Cardiac muscle cell (in vitro differentiated cells and primary cell): ENCODE measurements around the gene CPNE8. TPM values are rescaled to one million over a fixed set of nuclear protein-coding genes. Genes with fewer than 3 reads are reported as not detected.

ENCODE experiments used
- DNase-seq, 2 donors: peaks; one replicate each; pipeline versions ENCODE4 v3.0.0 to v3.0.0-alpha.2; 2010 to 2017; ENCODE audit warnings: low read depth in 1 of 2, low spot score in 1 of 2
- H3K27ac ChIP-seq: fragments of 200-600 bp; sonication (generic); 2 replicates; pipeline ENCODE4 v1.5.1; 2016
- H3K27me3 ChIP-seq: fragments of 200-600 bp; sonication (generic); 2 replicates; pipeline ENCODE4 v1.6.0; 2016; ENCODE audit warnings: control low read depth
- H3K36me3 ChIP-seq: fragments of 200-600 bp; sonication (generic); 2 replicates; pipeline ENCODE4 v1.5.1; 2016; ENCODE audit warnings: control low read depth
- H3K4me1 ChIP-seq: fragments of 200-600 bp; sonication (generic); 2 replicates; pipeline ENCODE4 v1.8.1; 2017; ENCODE audit warnings: low read depth, mild to moderate bottlenecking, mixed run types
- H3K4me3 ChIP-seq: fragments of 200-600 bp; sonication (generic); 2 replicates; pipeline ENCODE4 v1.5.1; 2016; ENCODE audit warnings: mild to moderate bottlenecking
- H3K9me3 ChIP-seq: fragments of 200-600 bp; sonication (generic); 2 replicates; pipeline ENCODE4 v1.5.1; 2017; ENCODE audit warnings: low read depth, mild to moderate bottlenecking, control low read depth
- CTCF ChIP-seq: IDR thresholded peaks from 2 replicates; pipeline ENCODE4 v1.5.1; 2012; ENCODE audit warnings: low read depth, mild to moderate bottlenecking, low read length
- polyA plus RNA-seq: library from polyadenylated mRNA; unstranded; fragments of >200 nt; fragmentation: Nextera tagmentation; extraction: Ambion mirVana; gene quantifications from 2 replicates; pipeline ENCODE4 v1.2.1, GENCODE V29; 2016
- total RNA-seq: library from RNA; depleted of rRNA; stranded (reverse); fragments of >200 nt; gene quantifications from 2 replicates; pipeline ENCODE4 v1.2.3, GENCODE V29; 2016

Gene CPNE8
- total and polyA plus RNA-seq, 2 experiments from 2014 or later: 0.12 to 0.60 TPM

GRCh38 chr12:38932320-38932719 is 26.9 kb upstream of the CPNE8 start:
- DNase-seq: no peak
- TF ChIP-seq CTCF: no peak
- Histone ChIP-seq H3K27me3 (no peaks in the 10 kb centered on the region), H3K4me3 (no peak overlapping the region), H3K27ac (no peak overlapping the region), H3K36me3 (no peaks in the 10 kb centered on the region), H3K4me1 (no peaks in the 10 kb centered on the region), H3K9me3 (no peaks in the 10 kb centered on the region)

DNA sequence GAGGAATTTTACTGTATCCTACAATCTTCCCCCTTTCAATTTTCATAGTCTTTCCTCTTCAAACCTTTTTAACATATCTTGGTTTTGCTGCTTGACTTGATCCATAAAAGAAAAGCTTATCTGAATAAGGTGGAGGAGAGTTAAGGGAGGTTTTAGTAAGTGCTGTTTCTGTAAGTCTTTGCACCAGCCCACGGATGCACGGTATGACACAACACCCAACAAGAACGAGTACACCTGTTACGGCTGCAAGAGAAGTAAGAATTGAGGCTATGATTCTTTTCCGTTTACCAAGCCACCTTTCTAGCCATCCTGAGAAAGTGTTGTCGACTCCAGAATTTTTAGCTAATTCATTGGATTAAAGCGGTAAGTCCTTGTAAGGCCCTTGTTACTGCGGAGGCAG is 26.1 kb upstream of the CPNE8 start:
- Histone ChIP-seq H3K4me1 (no peaks in the 10 kb centered on the region), H3K27ac (no peak overlapping the region), H3K36me3 (no peaks in the 10 kb centered on the region), H3K4me3 (no peak overlapping the region), H3K9me3 (no peaks in the 10 kb centered on the region), H3K27me3 (no peaks in the 10 kb centered on the region)
- DNase-seq: no peak
- no peak for TF ChIP-seq CTCF

DNA sequence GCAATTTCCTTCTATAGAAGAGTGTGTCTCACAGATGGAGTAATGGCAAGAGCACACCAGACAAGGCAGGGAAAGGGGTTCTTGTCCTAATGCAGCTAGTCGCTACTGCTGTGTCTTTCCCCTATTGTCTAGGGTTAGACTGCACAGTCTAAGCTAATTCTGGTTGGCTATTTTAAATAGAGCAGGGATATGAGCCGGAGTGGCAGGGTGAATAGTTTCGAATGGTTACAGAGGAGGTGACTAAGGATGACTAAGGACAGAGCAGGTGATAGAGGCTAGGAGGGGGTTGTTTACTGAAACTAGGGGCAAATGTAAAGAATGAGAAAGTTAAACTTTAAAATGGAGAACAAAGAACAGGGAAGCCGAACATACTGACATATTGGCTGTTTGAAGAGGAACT is 25.6 kb upstream of the CPNE8 start:
- H3K4me1 ChIP-seq: no peaks in the 10 kb centered on the region

GRCh38 chr12:38926501-38926900 is 21.1 kb upstream of the CPNE8 start:
- DNase-seq: no peak
- TF ChIP-seq CTCF: no peak
- no peaks in the 10 kb centered on the region for H3K4me1 ChIP-seq
- H3K9me3 ChIP-seq: no peaks in the 10 kb centered on the region
- H3K27me3 ChIP-seq: no peaks in the 10 kb centered on the region
- H3K36me3 ChIP-seq: no peaks in the 10 kb centered on the region
- H3K4me3 ChIP-seq: no peak overlapping the region
- no peak overlapping the region for H3K27ac ChIP-seq

More for the DNA sequence above, 25.6 kb upstream of the CPNE8 start:
- H3K36me3 ChIP-seq: no peaks in the 10 kb centered on the region
- no peak overlapping the region for H3K4me3 ChIP-seq
- no peak for TF ChIP-seq CTCF
- H3K9me3 ChIP-seq: no peaks in the 10 kb centered on the region
- no peak for DNase-seq
- H3K27me3 ChIP-seq: no peaks in the 10 kb centered on the region
- no peak overlapping the region for H3K27ac ChIP-seq

DNA sequence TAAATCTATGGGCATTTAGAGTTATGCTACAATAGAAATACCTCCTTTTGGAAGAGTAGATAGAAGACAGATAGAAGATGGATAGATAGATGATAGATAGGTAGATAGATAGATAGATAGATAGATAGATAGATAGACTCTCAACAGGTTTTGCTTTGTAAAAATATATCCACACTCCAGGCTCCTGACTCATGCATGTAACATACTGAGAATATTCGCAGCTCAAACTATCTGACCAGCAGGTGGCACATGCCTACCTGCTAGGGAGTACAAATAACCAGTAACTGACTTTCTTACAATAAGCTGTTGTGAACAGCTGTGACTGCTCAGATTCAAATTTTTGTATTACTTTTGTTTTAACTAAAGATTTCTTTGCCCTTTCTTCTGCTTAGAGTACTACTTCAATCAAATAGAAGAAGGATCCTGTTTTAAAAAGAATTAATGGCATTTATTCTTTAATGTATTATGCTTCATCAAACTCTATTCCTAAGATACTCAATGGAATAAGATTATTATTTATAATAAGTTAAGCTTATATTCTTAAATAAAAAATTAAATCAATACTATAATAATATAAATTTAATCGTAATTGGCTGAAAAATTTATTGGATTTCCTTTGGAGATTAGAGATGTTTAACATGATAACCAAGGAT is 15.8 kb upstream of the CPNE8 start:
- Histone ChIP-seq H3K4me3 (no peak overlapping the region), H3K27me3 (no peaks in the 10 kb centered on the region), H3K36me3 (no peaks in the 10 kb centered on the region), H3K27ac (no peak overlapping the region), H3K4me1 (no peaks in the 10 kb centered on the region), H3K9me3 (no peaks in the 10 kb centered on the region)
- DNase-seq: peak; percentile 69 to 71
- TF ChIP-seq CTCF: peak; percentile 50
